ENCODE results near the gene TAAR1. TPM values are rescaled to one million over a fixed set of nuclear protein-coding genes. Genes with fewer than 3 reads are reported as not detected.
"Not testable (repeated sequence)": the region's sequence is repeated elsewhere in the genome, so short reads cannot be mapped to it uniquely, and the experiment has no call there.

The TAAR1 gene
- total RNA-seq (2014; rRNA removed; shearing (Covaris generic); ENCODE audit: low replicate concordance) = not detected in 2 replicates

DNA sequence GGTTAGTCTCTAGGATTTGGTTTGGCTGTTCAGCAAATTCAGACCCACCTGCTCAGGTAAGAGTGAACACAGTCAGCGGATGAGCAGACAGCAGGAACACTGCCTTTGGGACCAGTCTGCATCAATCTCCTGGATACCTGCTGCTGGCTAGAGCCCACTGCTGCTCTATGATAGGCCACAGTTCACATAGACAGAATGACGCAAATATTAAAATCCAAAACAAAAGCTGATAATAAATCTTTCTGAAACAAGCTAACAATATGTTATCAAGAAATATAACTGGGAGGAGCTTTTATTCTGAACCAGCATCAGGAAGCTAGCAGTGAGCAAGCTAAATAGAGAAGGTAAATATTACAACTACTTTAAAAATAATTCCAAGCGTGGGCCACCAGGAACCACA lies at the start of gene TAAR1:
Gene TAAR1 (minus strand): TSS at position 101 of the 400 bp plus-strand sequence. CDS start 13,179 bp downstream, outside the sequence.
- Histone ChIP-seq H3K79me2 (ENCODE audit: low read length) (no peaks in the 10 kb centered on the region), H3K9me2 (replicated peaks; ENCODE audit: insufficient read depth, low read length) (no peaks in the 10 kb centered on the region), H3K4me1 (ENCODE audit: low read length) (no peaks in the 10 kb centered on the region), H3K9ac (ENCODE audit: low read length) (no peak within 1 kb of the TSS), H3K36me3 (ENCODE audit: insufficient read depth, low read length) (no peaks in the 10 kb centered on the region), H4K20me1 (ENCODE audit: insufficient read depth, low read depth, low read length) (no peaks in the 10 kb centered on the region), H2AFZ (ENCODE audit: low read length) (no peak within 1 kb of the TSS), H3K4me3 (ENCODE audit: low read length) (no peak within 1 kb of the TSS), H3K27ac (ENCODE audit: low read length) (no peak within 1 kb of the TSS), H3K27me3 (ENCODE audit: low read length) (no peaks in the 10 kb centered on the region), H3K4me2 (ENCODE audit: low read depth, low read length, poor library complexity, severe bottlenecking) (no peak within 1 kb of the TSS), H3K9me3 (ENCODE audit: low read length) (no peaks in the 10 kb centered on the region)
- DNase-seq = no peak

GRCh38 chr6:132708771-132709170 lies 49.8 kb upstream of the TAAR1 start:
- Histone ChIP-seq H2AFZ (ENCODE audit: low read length) (no peak overlapping the region), H3K27ac (ENCODE audit: low read length) (no peak overlapping the region), H3K9ac (ENCODE audit: low read length) (no peak overlapping the region), H3K27me3 (ENCODE audit: low read length) (no peaks in the 10 kb centered on the region), H3K36me3 (ENCODE audit: insufficient read depth, low read length) (no peaks in the 10 kb centered on the region), H3K4me1 (ENCODE audit: low read length) (peaks cover 18% of the 10 kb centered on the region), H3K4me3 (ENCODE audit: low read length) (no peak overlapping the region), H3K9me3 (ENCODE audit: low read length) (no peaks in the 10 kb centered on the region), H3K9me2 (replicated peaks; ENCODE audit: insufficient read depth, low read length) (no peaks in the 10 kb centered on the region), H3K79me2 (ENCODE audit: low read length) (no peaks in the 10 kb centered on the region), H3K4me2 (ENCODE audit: low read depth, low read length, poor library complexity, severe bottlenecking) (no peak overlapping the region), H4K20me1 (ENCODE audit: insufficient read depth, low read depth, low read length) (no peaks in the 10 kb centered on the region)
- no peak for DNase-seq

DNA sequence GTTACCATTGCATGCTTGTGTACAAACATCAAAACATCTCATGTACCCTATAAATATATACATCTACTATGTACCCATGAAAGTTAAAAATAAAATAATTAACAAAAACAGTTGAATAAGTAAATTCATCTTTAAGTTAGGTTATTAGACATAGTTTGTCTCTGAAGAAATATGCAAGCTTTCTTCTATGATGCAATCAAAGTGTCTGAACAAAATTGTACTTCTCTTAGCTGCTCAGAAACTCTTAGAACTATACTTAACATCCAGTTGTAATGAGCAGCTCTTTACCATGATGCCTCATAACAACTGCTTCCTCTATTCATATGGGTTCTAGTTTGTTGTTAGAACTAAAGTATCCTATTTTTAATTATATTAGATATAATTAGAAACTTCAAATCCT lies 49.0 kb upstream of the TAAR1 start:
- no peak overlapping the region for H2AFZ ChIP-seq (ENCODE audit: low read length)
- peaks cover 11% of the 10 kb centered on the region for H3K4me1 ChIP-seq (ENCODE audit: low read length)
- no peak overlapping the region for H3K4me2 ChIP-seq (ENCODE audit: low read depth, low read length, poor library complexity, severe bottlenecking)
- no peak overlapping the region for H3K27ac ChIP-seq (ENCODE audit: low read length)
- H3K27me3 ChIP-seq (ENCODE audit: low read length) = no peaks in the 10 kb centered on the region
- H3K36me3 ChIP-seq (ENCODE audit: insufficient read depth, low read length) = no peaks in the 10 kb centered on the region
- no peaks in the 10 kb centered on the region for H3K9me2 ChIP-seq (replicated peaks; ENCODE audit: insufficient read depth, low read length)
- H3K9ac ChIP-seq (ENCODE audit: low read length) = no peak overlapping the region
- H3K9me3 ChIP-seq (ENCODE audit: low read length) = no peaks in the 10 kb centered on the region
- no peaks in the 10 kb centered on the region for H3K79me2 ChIP-seq (ENCODE audit: low read length)
- no peak overlapping the region for H3K4me3 ChIP-seq (ENCODE audit: low read length)
- H4K20me1 ChIP-seq (ENCODE audit: insufficient read depth, low read depth, low read length) = no peaks in the 10 kb centered on the region
- no peak for DNase-seq

DNA sequence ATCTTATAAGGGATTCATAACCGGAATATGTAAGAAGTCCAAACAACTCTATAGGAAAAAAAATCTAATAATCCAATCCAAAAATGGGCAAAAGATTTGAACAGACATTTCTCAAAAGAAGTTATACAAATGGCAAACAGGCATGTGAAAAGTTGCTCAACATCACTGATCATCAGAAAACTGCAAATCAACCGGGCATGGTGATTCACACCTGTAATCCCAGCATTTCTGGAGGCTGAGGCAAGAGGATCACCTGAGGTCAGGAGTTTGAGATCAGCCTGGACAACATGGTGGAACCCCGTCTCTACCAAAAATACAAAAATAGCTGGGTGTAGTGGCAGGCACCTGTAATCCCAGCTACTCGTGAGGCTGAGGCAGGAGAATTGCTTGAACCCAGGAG lies 47.8 kb upstream of the TAAR1 start:
- not testable (repeated sequence) for DNase-seq; H3K4me3 ChIP-seq (ENCODE audit: low read length); H3K27me3 ChIP-seq (ENCODE audit: low read length); H3K9me3 ChIP-seq (ENCODE audit: low read length); H3K4me2 ChIP-seq (ENCODE audit: low read depth, low read length, poor library complexity, severe bottlenecking); H3K27ac ChIP-seq (ENCODE audit: low read length); H3K36me3 ChIP-seq (ENCODE audit: insufficient read depth, low read length); H3K79me2 ChIP-seq (ENCODE audit: low read length); H3K9me2 ChIP-seq (replicated peaks; ENCODE audit: insufficient read depth, low read length); H4K20me1 ChIP-seq (ENCODE audit: insufficient read depth, low read depth, low read length); H3K9ac ChIP-seq (ENCODE audit: low read length); H2AFZ ChIP-seq (ENCODE audit: low read length)
- H3K4me1 ChIP-seq (ENCODE audit: low read length) = peaks cover 11% of the 10 kb centered on the region

- H4K20me1 ChIP-seq (ENCODE audit: insufficient read depth, low read depth, low read length) = no peaks in the 10 kb centered on the region
- H3K9me2 ChIP-seq (replicated peaks; ENCODE audit: insufficient read depth, low read length) = no peaks in the 10 kb centered on the region
- no peaks in the 10 kb centered on the region for H3K36me3 ChIP-seq (ENCODE audit: insufficient read depth, low read length)
- H3K4me3 ChIP-seq (ENCODE audit: low read length) = no peak overlapping the region
- no peak overlapping the region for H3K27ac ChIP-seq (ENCODE audit: low read length)
- no peak for DNase-seq
- no peaks in the 10 kb centered on the region for H3K27me3 ChIP-seq (ENCODE audit: low read length)
- H3K79me2 ChIP-seq (ENCODE audit: low read length) = no peaks in the 10 kb centered on the region
- H3K4me2 ChIP-seq (ENCODE audit: low read depth, low read length, poor library complexity, severe bottlenecking) = no peak overlapping the region
- no peak overlapping the region for H2AFZ ChIP-seq (ENCODE audit: low read length)
- H3K9me3 ChIP-seq (ENCODE audit: low read length) = no peaks in the 10 kb centered on the region
- no peak overlapping the region for H3K9ac ChIP-seq (ENCODE audit: low read length)
- H3K4me1 ChIP-seq (ENCODE audit: low read length) = peaks cover 11% of the 10 kb centered on the region
These were observed 45.0 kb upstream of the TAAR1 start for GRCh38 chr6:132703936-132704335.

GRCh38 chr6:132698608-132699007 lies 39.6 kb upstream of the TAAR1 start:
- no peaks in the 10 kb centered on the region for H3K4me1 ChIP-seq (ENCODE audit: low read length)
- H3K27ac ChIP-seq (ENCODE audit: low read length) = no peak overlapping the region
- no peaks in the 10 kb centered on the region for H3K36me3 ChIP-seq (ENCODE audit: insufficient read depth, low read length)
- no peaks in the 10 kb centered on the region for H3K9me3 ChIP-seq (ENCODE audit: low read length)
- H4K20me1 ChIP-seq (ENCODE audit: insufficient read depth, low read depth, low read length) = no peaks in the 10 kb centered on the region
- H3K27me3 ChIP-seq (ENCODE audit: low read length) = no peaks in the 10 kb centered on the region
- no peaks in the 10 kb centered on the region for H3K9me2 ChIP-seq (replicated peaks; ENCODE audit: insufficient read depth, low read length)
- H3K4me2 ChIP-seq (ENCODE audit: low read depth, low read length, poor library complexity, severe bottlenecking) = no peak overlapping the region
- no peak overlapping the region for H2AFZ ChIP-seq (ENCODE audit: low read length)
- H3K9ac ChIP-seq (ENCODE audit: low read length) = no peak overlapping the region
- H3K79me2 ChIP-seq (ENCODE audit: low read length) = no peaks in the 10 kb centered on the region
- H3K4me3 ChIP-seq (ENCODE audit: low read length) = no peak overlapping the region
- no peak for DNase-seq

GRCh38 chr6:132695773-132696172 lies 36.8 kb upstream of the TAAR1 start:
- no peaks in the 10 kb centered on the region for H3K9me2 ChIP-seq (replicated peaks; ENCODE audit: insufficient read depth, low read length)
- H3K36me3 ChIP-seq (ENCODE audit: insufficient read depth, low read length) = no peaks in the 10 kb centered on the region
- no peaks in the 10 kb centered on the region for H3K9me3 ChIP-seq (ENCODE audit: low read length)
- no peaks in the 10 kb centered on the region for H3K27me3 ChIP-seq (ENCODE audit: low read length)
- H3K4me3 ChIP-seq (ENCODE audit: low read length) = no peak overlapping the region
- H3K27ac ChIP-seq (ENCODE audit: low read length) = no peak overlapping the region
- H3K4me1 ChIP-seq (ENCODE audit: low read length) = no peaks in the 10 kb centered on the region
- H3K9ac ChIP-seq (ENCODE audit: low read length) = no peak overlapping the region
- H2AFZ ChIP-seq (ENCODE audit: low read length) = no peak overlapping the region
- no peak overlapping the region for H3K4me2 ChIP-seq (ENCODE audit: low read depth, low read length, poor library complexity, severe bottlenecking)
- no peaks in the 10 kb centered on the region for H4K20me1 ChIP-seq (ENCODE audit: insufficient read depth, low read depth, low read length)
- H3K79me2 ChIP-seq (ENCODE audit: low read length) = no peaks in the 10 kb centered on the region
- DNase-seq = no peak

- DNase-seq = no peak
- Histone ChIP-seq H3K9me2 (replicated peaks; ENCODE audit: insufficient read depth, low read length) (no peaks in the 10 kb centered on the region), H3K79me2 (ENCODE audit: low read length) (no peaks in the 10 kb centered on the region), H3K27ac (ENCODE audit: low read length) (no peak overlapping the region), H3K27me3 (ENCODE audit: low read length) (no peaks in the 10 kb centered on the region), H3K4me3 (ENCODE audit: low read length) (no peak overlapping the region), H3K9me3 (ENCODE audit: low read length) (no peaks in the 10 kb centered on the region), H2AFZ (ENCODE audit: low read length) (no peak overlapping the region), H3K4me1 (ENCODE audit: low read length) (no peaks in the 10 kb centered on the region), H3K9ac (ENCODE audit: low read length) (no peak overlapping the region), H3K4me2 (ENCODE audit: low read depth, low read length, poor library complexity, severe bottlenecking) (no peak overlapping the region), H4K20me1 (ENCODE audit: insufficient read depth, low read depth, low read length) (no peaks in the 10 kb centered on the region), H3K36me3 (ENCODE audit: insufficient read depth, low read length) (no peaks in the 10 kb centered on the region)
These were observed 34.5 kb upstream of the TAAR1 start for GRCh38 chr6:132693478-132693877.

DNA sequence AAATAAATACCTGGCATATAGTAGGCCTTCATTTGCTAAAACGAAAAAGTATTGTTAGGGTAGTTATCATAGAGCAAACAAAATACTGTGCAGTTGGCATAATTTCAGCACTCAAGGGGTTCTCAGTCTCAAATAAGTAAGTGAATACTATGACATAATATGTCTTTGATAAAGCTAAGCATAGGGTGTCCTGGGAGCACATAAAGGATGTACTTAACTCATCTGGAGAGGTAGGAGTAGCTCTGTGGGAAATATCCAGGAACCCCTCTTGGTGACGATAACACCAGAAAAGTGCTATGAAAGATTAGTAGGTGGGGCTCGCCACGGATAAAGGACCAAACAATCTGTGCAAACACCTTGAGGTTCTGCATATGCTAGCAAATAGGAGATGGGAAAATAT lies 31.7 kb upstream of the TAAR1 start:
- H3K9me2 ChIP-seq (replicated peaks; ENCODE audit: insufficient read depth, low read length) = no peaks in the 10 kb centered on the region
- H3K4me1 ChIP-seq (ENCODE audit: low read length) = no peaks in the 10 kb centered on the region
- H3K27ac ChIP-seq (ENCODE audit: low read length) = no peak overlapping the region
- no peaks in the 10 kb centered on the region for H3K27me3 ChIP-seq (ENCODE audit: low read length)
- no peak overlapping the region for H2AFZ ChIP-seq (ENCODE audit: low read length)
- no peak overlapping the region for H3K4me2 ChIP-seq (ENCODE audit: low read depth, low read length, poor library complexity, severe bottlenecking)
- H3K9me3 ChIP-seq (ENCODE audit: low read length) = no peaks in the 10 kb centered on the region
- no peak overlapping the region for H3K9ac ChIP-seq (ENCODE audit: low read length)
- H3K4me3 ChIP-seq (ENCODE audit: low read length) = no peak overlapping the region
- no peak for DNase-seq
- H3K79me2 ChIP-seq (ENCODE audit: low read length) = no peaks in the 10 kb centered on the region
- H4K20me1 ChIP-seq (ENCODE audit: insufficient read depth, low read depth, low read length) = no peaks in the 10 kb centered on the region
- H3K36me3 ChIP-seq (ENCODE audit: insufficient read depth, low read length) = no peaks in the 10 kb centered on the region
